WTC11 (cell line): ENCODE data around the gene AQP2. TPM values are rescaled to one million over a fixed set of nuclear protein-coding genes. Genes with fewer than 3 reads are reported as not detected.
A peak's percentile ranks its signal among the peaks of the same experiment; 100 is the strongest.

ENCODE experiments used
- ATAC-seq: fragments of 200-7000 bp; cut with Tn5 transposase; 2 replicates; pipeline ENCODE4 v1.10.0; 2021; ENCODE audit warnings: mild to moderate bottlenecking, moderate library complexity
- CTCF ChIA-PET: fragments of 300-600 bp; sonication (Branson Sonifier 250); formaldehyde crosslinking; loops from one replicate; lab custom pipeline; 2021; ENCODE audit warnings: antibody characterized with exemption; lab: Charles Lee
- POLR2A ChIA-PET: fragments of 350-600 bp; sonication (Branson Sonifier 250); formaldehyde crosslinking; loops from one replicate; lab custom pipeline; 2021; ENCODE audit warnings: antibody characterized with exemption; lab: Charles Lee
- DNase-seq: peaks from one replicate; pipeline ENCODE4 v3.0.0; 2021; ENCODE audit warnings: low spot score
- H3K27ac Mint-ChIP-seq: 2 replicates; pipeline ENCODE4 v1.8.0; 2021; ENCODE audit warnings: mixed read lengths
- H3K27me3 Mint-ChIP-seq: 2 replicates; pipeline ENCODE4 v1.8.0; 2021; ENCODE audit warnings: low read depth, mild to moderate bottlenecking, moderate library complexity, mixed read lengths
- H3K36me3 Mint-ChIP-seq: 2 replicates; pipeline ENCODE4 v1.8.0; 2021; ENCODE audit warnings: mixed read lengths
- H3K4me1 Mint-ChIP-seq: 2 replicates; pipeline ENCODE4 v1.8.0; 2022; ENCODE audit warnings: mixed read lengths
- H3K4me3 Mint-ChIP-seq: 2 replicates; pipeline ENCODE4 v1.8.0; 2021; ENCODE audit warnings: mild to moderate bottlenecking, moderate library complexity, mixed read lengths
- H3K9me3 Mint-ChIP-seq: 2 replicates; pipeline ENCODE4 v1.8.0; 2021; ENCODE audit warnings: mixed read lengths
- FOXP1 ChIP-seq: sonication (generic); formaldehyde crosslinking; IDR thresholded peaks from 2 replicates; pipeline ENCODE4 v1.8.0; 2022; ENCODE audit warnings: missing genetic modification reagents, mild to moderate bottlenecking, moderate library complexity, borderline replicate concordance
- HMGA2 ChIP-seq: fragments of 250-450 bp; sonication (Bioruptor Pico); IDR thresholded peaks from 2 replicates; pipeline ENCODE4 v1.4.0; 2021; ENCODE audit warnings: mild to moderate bottlenecking, moderate library complexity
- NFYB ChIP-seq: sonication (generic); formaldehyde crosslinking; conservative IDR thresholded peaks from 2 replicates; pipeline ENCODE4 v1.8.0; 2022; ENCODE audit warnings: low read depth, missing genetic modification reagents
- RELA ChIP-seq: sonication (generic); formaldehyde crosslinking; IDR thresholded peaks from 2 replicates; pipeline ENCODE4 v1.8.1; 2022; ENCODE audit warnings: missing genetic modification reagents, mild to moderate bottlenecking, borderline replicate concordance
- SOX15 ChIP-seq: fragments of 250-450 bp; sonication (Bioruptor Pico); IDR thresholded peaks from 2 replicates; pipeline ENCODE4 v1.9.0; 2021; ENCODE audit warnings: mild to moderate bottlenecking
- TCF7 ChIP-seq: sonication (generic); formaldehyde crosslinking; IDR thresholded peaks from 2 replicates; pipeline ENCODE4 v1.8.0; 2022; ENCODE audit warnings: mild to moderate bottlenecking, low read depth, missing genetic modification reagents, moderate library complexity
- TP53 ChIP-seq: sonication (generic); formaldehyde crosslinking; IDR thresholded peaks from 2 replicates; pipeline ENCODE4 v1.8.1; 2023; ENCODE audit warnings: mild to moderate bottlenecking, missing genetic modification reagents
- ZNF263 ChIP-seq: sonication (generic); formaldehyde crosslinking; IDR thresholded peaks from 2 replicates; pipeline ENCODE4 v1.8.1; 2022; ENCODE audit warnings: low read depth, mild to moderate bottlenecking, moderate library complexity, missing genetic modification reagents
- total RNA-seq: library from RNA; stranded (reverse); gene quantifications from 3 replicates; pipeline ENCODE4 v1.2.3, GENCODE V29; 2021
- TF ChIP-seq, protein P1 (sequence below): sonication (generic); formaldehyde crosslinking; IDR thresholded peaks from 2 replicates; pipeline ENCODE4 v1.8.0; 2023; ENCODE audit warnings: mild to moderate bottlenecking, missing genetic modification reagents
- TF ChIP-seq, protein P2 (sequence below): sonication (generic); formaldehyde crosslinking; IDR thresholded peaks from 2 replicates; pipeline ENCODE4 v1.8.1; 2022; ENCODE audit warnings: low read depth, mild to moderate bottlenecking, moderate library complexity, missing genetic modification reagents, borderline replicate concordance
- TF ChIP-seq, protein P3 (sequence below): sonication (generic); formaldehyde crosslinking; IDR thresholded peaks from 2 replicates; pipeline ENCODE4 v1.8.1; 2023; ENCODE audit warnings: mild to moderate bottlenecking, missing genetic modification reagents
- TF ChIP-seq, protein P4 (sequence below): fragments of 250-450 bp; sonication (Bioruptor Pico); IDR thresholded peaks from 2 replicates; pipeline ENCODE4 v1.8.0; 2021; ENCODE audit warnings: mild to moderate bottlenecking
- TF ChIP-seq, protein P5 (sequence below): sonication (generic); formaldehyde crosslinking; IDR thresholded peaks from 2 replicates; pipeline ENCODE4 v1.8.0; 2022; ENCODE audit warnings: mild to moderate bottlenecking, missing genetic modification reagents
- TF ChIP-seq, protein P6 (sequence below): sonication (generic); formaldehyde crosslinking; IDR thresholded peaks from 2 replicates; pipeline ENCODE4 v1.8.1; 2022; ENCODE audit warnings: missing genetic modification reagents, borderline replicate concordance

AQP2 gene
- total RNA-seq, 1 experiment from 2014 or later, result not detected

DNA sequence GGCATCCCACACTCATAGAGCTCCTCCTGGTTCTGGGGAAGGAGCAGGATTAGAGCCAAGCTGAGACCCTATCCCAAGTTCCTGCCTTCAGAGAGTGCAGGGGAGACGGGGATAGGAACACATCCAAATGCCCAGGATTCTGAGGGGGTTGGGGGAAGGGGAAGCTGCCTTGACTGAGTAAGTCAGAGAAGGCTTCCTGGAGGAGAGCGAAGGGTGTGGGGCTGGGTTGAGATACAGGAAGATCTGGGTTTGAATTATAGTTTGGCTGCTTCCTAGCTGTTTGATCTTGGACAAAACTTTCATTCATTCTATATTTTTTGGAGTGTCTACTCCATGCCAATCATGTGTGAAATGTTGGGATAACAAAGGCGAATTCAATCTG, 8.0 kb upstream of the AQP2 start (continued):
- TF ChIP-seq, protein P1, sequence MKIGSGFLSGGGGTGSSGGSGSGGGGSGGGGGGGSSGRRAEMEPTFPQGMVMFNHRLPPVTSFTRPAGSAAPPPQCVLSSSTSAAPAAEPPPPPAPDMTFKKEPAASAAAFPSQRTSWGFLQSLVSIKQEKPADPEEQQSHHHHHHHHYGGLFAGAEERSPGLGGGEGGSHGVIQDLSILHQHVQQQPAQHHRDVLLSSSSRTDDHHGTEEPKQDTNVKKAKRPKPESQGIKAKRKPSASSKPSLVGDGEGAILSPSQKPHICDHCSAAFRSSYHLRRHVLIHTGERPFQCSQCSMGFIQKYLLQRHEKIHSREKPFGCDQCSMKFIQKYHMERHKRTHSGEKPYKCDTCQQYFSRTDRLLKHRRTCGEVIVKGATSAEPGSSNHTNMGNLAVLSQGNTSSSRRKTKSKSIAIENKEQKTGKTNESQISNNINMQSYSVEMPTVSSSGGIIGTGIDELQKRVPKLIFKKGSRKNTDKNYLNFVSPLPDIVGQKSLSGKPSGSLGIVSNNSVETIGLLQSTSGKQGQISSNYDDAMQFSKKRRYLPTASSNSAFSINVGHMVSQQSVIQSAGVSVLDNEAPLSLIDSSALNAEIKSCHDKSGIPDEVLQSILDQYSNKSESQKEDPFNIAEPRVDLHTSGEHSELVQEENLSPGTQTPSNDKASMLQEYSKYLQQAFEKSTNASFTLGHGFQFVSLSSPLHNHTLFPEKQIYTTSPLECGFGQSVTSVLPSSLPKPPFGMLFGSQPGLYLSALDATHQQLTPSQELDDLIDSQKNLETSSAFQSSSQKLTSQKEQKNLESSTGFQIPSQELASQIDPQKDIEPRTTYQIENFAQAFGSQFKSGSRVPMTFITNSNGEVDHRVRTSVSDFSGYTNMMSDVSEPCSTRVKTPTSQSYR, result no peak
- TF ChIP-seq, protein P2, sequence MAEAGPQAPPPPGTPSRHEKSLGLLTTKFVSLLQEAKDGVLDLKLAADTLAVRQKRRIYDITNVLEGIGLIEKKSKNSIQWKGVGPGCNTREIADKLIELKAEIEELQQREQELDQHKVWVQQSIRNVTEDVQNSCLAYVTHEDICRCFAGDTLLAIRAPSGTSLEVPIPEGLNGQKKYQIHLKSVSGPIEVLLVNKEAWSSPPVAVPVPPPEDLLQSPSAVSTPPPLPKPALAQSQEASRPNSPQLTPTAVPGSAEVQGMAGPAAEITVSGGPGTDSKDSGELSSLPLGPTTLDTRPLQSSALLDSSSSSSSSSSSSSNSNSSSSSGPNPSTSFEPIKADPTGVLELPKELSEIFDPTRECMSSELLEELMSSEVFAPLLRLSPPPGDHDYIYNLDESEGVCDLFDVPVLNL, result no peak
- TF ChIP-seq, protein P3, sequence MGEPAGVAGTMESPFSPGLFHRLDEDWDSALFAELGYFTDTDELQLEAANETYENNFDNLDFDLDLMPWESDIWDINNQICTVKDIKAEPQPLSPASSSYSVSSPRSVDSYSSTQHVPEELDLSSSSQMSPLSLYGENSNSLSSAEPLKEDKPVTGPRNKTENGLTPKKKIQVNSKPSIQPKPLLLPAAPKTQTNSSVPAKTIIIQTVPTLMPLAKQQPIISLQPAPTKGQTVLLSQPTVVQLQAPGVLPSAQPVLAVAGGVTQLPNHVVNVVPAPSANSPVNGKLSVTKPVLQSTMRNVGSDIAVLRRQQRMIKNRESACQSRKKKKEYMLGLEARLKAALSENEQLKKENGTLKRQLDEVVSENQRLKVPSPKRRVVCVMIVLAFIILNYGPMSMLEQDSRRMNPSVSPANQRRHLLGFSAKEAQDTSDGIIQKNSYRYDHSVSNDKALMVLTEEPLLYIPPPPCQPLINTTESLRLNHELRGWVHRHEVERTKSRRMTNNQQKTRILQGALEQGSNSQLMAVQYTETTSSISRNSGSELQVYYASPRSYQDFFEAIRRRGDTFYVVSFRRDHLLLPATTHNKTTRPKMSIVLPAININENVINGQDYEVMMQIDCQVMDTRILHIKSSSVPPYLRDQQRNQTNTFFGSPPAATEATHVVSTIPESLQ, result no peak
- TF ChIP-seq, protein P4, sequence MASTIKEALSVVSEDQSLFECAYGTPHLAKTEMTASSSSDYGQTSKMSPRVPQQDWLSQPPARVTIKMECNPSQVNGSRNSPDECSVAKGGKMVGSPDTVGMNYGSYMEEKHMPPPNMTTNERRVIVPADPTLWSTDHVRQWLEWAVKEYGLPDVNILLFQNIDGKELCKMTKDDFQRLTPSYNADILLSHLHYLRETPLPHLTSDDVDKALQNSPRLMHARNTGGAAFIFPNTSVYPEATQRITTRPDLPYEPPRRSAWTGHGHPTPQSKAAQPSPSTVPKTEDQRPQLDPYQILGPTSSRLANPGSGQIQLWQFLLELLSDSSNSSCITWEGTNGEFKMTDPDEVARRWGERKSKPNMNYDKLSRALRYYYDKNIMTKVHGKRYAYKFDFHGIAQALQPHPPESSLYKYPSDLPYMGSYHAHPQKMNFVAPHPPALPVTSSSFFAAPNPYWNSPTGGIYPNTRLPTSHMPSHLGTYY, result no peak
- TF ChIP-seq RELA (CRISPR knock-in tag) (no peak), TCF7 (CRISPR knock-in tag) (no peak), ZNF263 (CRISPR knock-in tag) (no peak), NFYB (CRISPR knock-in tag) (no peak), SOX15 (CRISPR knock-in tag) (no peak), HMGA2 (no peak)
- TF ChIP-seq, protein P5, sequence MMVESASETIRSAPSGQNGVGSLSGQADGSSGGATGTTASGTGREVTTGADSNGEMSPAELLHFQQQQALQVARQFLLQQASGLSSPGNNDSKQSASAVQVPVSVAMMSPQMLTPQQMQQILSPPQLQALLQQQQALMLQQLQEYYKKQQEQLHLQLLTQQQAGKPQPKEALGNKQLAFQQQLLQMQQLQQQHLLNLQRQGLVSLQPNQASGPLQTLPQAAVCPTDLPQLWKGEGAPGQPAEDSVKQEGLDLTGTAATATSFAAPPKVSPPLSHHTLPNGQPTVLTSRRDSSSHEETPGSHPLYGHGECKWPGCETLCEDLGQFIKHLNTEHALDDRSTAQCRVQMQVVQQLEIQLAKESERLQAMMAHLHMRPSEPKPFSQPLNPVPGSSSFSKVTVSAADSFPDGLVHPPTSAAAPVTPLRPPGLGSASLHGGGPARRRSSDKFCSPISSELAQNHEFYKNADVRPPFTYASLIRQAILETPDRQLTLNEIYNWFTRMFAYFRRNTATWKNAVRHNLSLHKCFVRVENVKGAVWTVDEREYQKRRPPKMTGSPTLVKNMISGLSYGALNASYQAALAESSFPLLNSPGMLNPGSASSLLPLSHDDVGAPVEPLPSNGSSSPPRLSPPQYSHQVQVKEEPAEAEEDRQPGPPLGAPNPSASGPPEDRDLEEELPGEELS (CRISPR knock-in tag), result no peak

DNA sequence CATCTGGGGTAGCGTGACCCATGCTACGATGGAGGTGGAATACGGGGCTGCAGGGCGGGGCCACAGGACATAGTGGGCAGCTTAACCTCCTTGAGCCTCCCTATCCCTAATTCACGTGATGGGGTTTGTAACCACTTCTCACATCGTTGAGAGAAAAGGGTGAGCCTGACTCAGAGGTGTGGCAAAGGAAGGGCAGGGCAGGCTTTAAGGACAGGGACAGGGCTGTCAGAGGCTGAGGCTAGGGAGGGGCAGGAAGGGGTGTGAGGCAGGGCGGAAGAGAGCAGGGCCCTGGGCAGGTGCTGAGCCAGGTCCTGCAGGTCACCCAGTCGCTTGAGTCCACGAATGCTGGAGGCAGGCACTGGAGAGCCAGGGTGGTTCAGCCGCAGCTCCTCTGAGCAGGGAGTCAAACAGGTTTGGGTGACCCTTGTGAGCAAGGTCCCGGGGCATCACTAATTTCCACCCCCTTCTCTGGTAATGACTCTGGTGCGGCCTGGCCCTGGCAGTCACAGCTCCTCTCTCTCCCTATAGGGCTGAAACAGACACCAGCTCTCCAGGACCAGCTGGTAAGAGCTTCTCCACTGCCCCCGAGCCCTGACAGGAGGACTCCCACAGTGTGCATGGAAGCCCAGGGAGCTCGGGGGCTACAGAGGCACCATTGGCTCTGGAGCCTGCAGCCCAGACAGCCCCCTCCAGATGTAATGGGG, 7.5 kb upstream of the AQP2 start:
- no peaks in the 10 kb centered on the region for H3K36me3 Mint-ChIP-seq
- CTCF ChIA-PET, result interaction anchor here (1.2 to 2.7 kb wide), 9 partner anchors 9 to 113 kb away, joined by 3 to 24 read pairs (median 6); no protein-coding TSS in a partner anchor
- POLR2A ChIA-PET, result interaction anchor here (0.7 kb wide), 1 partner anchor 87 kb away, joined by 3 read pairs; no protein-coding TSS in a partner anchor
- H3K9me3 Mint-ChIP-seq, result no peaks in the 10 kb centered on the region
- H3K4me3 Mint-ChIP-seq, result no peak overlapping the region
- no peak for DNase-seq
- peaks cover 9% of the 10 kb centered on the region; the same call in 1 of the 2 replicates for H3K27me3 Mint-ChIP-seq
- H3K27ac Mint-ChIP-seq, result no peak overlapping the region
- no peak for ATAC-seq
- TF ChIP-seq, protein P6, sequence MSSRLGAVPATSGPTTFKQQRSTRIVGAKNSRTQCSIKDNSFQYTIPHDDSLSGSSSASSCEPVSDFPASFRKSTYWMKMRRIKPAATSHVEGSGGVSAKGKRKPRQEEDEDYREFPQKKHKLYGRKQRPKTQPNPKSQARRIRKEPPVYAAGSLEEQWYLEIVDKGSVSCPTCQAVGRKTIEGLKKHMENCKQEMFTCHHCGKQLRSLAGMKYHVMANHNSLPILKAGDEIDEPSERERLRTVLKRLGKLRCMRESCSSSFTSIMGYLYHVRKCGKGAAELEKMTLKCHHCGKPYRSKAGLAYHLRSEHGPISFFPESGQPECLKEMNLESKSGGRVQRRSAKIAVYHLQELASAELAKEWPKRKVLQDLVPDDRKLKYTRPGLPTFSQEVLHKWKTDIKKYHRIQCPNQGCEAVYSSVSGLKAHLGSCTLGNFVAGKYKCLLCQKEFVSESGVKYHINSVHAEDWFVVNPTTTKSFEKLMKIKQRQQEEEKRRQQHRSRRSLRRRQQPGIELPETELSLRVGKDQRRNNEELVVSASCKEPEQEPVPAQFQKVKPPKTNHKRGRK (CRISPR knock-in tag), result no peak
- 0 out of 2 replicates have a peak, but pooled peaks have one; percentile 16 for TF ChIP-seq FOXP1 (CRISPR knock-in tag)
- TF ChIP-seq TP53 (CRISPR knock-in tag), result no peak
- TF ChIP-seq, protein P2, result no peak
- H3K4me1 Mint-ChIP-seq, result peaks cover 43% of the 10 kb centered on the region
